Testis (tissue), 2 donors: ENCODE data around the gene GPD2.
"Not testable (repeated sequence)": the region's sequence is repeated elsewhere in the genome, so short reads cannot be mapped to it uniquely, and the experiment has no call there.

Experiments used
- POLR2A ChIP-seq: fragments of 450-650 bp; IDR thresholded peaks from one replicate; pipeline ENCODE4 v1.6.1; 2017; ENCODE audit warnings: antibody characterized with exemption, mild to moderate bottlenecking, moderate library complexity
- TF ChIP-seq, protein P1 (sequence below), 3 experiments: fragments of 450-650 bp in 2 of 3; fragments of 200-600 bp in 1 of 3; sonication (generic) in 1 of 3; IDR thresholded peaks; one replicate each; pipeline ENCODE4 v1.5.1; 2016 to 2019; ENCODE audit warnings: antibody characterized with exemption in 3 of 3, mild to moderate bottlenecking in 2 of 3, moderate library complexity in 1 of 3

DNA sequence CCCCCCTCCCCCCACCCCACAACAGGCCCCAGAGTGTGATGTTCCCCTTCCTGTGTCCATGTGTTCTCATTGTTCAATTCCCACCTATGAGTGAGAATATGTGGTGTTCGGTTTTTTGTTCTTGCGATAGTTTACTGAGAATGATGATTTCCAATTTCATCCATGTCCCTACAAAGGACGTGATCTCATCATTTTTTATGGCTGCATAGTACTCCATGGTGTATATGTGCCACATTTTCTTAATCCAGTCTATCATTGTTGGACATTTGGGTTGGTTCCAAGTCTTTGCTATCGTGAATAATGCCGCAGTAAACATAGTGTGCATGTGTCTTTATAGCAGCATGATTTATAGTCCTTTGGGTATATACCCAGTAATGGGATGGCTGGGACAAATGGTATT is 92.4 kb downstream of the GPD2 start:
- not testable (repeated sequence) for TF ChIP-seq POLR2A
- TF ChIP-seq, protein P1, sequence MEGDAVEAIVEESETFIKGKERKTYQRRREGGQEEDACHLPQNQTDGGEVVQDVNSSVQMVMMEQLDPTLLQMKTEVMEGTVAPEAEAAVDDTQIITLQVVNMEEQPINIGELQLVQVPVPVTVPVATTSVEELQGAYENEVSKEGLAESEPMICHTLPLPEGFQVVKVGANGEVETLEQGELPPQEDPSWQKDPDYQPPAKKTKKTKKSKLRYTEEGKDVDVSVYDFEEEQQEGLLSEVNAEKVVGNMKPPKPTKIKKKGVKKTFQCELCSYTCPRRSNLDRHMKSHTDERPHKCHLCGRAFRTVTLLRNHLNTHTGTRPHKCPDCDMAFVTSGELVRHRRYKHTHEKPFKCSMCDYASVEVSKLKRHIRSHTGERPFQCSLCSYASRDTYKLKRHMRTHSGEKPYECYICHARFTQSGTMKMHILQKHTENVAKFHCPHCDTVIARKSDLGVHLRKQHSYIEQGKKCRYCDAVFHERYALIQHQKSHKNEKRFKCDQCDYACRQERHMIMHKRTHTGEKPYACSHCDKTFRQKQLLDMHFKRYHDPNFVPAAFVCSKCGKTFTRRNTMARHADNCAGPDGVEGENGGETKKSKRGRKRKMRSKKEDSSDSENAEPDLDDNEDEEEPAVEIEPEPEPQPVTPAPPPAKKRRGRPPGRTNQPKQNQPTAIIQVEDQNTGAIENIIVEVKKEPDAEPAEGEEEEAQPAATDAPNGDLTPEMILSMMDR (IDR thresholded peaks at IDR 0.05) = not testable (repeated sequence)
